GM20431 (cell line): ENCODE measurements around the gene KIF16B.
"Not testable (repeated sequence)": the region's sequence is repeated elsewhere in the genome, so short reads cannot be mapped to it uniquely, and the experiment has no call there.

Source experiments
- in situ Hi-C: fragments of 300-500 bp; cut with MseI, MboI; formaldehyde crosslinking; loops from one replicate; pipeline ENCODE4 v1.15.0; 2020; ENCODE audit warnings: low sequenced_read_pairs; ENCODE audit not compliant: unreplicated experiment

KIF16B gene

DNA sequence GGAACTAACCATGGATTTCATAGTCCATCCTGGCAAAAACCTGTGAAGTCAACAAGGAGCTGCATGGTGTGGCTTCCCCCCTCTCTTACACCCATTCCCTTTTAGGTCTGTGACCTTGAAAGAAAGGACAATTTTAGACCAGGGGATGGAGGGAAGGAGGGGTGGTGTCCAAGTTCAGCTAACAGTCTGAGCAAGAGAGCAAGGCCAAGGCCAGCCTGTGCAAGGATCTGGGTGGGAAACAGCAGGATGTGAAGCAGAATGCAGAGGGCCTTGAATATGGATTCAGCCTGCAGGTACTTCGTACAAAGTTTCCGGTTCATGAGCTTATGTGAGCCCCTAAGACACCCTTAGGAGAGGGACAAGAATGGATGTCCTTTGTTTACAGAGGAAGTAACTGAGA is 293.0 kb downstream of the KIF16B start:
- in situ Hi-C loops: no loop called here

DNA sequence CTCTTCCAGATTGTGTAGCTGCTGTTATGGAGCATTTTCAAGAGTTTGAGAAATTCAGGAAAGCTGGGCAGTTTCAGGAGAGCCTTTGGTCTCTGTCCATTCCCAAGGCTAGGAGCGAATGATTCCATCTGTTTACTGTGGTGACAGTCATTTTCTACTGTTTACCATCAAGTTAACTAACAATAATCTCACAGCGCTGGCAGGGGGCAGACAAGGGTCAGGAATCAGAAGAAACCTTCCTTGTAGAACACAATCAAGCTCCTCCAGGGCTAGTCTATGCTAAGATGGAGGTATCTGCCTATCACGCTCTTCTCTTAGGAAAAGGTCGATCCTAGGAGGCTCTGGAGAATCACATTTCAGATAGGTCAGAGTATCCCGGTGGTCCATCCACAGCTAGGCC is 293.9 kb downstream of the KIF16B start:
- in situ Hi-C loops: no loop called here

DNA sequence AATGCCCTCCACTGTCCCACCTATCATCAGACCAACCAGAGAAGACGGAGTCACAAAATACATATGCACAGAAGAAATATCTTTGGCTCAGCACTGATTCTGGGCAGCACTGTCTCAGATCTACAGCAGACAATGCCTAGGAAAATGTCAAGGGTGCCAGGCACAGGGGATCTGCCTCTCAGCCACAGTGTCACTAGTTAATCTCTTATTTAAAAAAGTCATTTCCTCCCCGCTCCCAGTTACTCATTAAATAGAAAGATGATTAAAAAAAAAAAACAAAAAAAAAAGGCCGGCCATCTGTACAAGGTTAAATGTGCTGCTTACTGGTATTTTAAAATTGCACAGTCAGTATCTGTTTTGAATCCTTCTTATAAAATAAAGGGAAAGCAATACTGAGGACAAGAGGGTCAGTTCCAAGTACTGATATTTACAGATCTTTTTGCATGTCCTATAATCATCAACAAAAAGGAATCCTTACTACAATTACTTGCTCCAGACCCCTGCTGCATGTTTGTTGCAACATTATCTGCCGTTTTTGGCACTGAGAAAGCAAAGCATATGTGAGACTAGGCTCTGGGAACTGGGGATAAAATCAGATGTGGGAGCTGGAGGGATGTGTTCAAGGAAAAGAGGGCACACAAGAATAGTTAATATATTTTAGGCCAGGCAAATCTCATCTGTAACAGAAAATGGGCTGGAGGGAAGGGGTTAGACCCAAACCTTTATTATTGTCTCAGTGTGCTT is 299.3 kb downstream of the KIF16B start:
- in situ Hi-C loops: no loop called here

DNA sequence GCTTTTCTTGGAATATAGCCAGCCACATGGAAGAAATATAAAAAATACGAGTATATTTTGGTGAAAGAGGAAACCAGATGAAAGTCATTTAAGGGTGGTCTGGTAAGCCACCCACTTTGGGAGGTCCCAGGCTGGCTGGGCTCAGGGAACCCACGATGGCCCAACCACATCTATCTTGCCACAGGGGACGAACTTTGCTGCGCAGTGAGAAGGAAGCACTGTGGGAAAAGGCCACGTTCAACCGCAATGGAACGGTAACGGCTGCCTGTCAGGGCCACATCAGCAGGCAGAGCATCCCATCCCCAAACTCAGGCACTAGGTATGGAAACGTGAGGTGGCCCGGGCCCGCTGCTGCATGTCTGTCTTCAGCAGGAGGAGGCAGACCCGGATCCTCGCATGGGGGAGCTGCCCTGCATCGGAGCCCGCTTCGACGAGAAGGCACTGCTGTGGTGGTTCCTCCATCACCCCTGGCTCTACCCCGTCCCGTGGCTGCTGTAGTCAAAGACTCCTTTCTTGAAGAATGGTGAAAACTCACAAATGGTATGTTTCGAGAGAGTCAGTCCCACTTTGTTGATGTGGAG is 300.4 kb downstream of the KIF16B start:
- in situ Hi-C loops: no loop called here

DNA sequence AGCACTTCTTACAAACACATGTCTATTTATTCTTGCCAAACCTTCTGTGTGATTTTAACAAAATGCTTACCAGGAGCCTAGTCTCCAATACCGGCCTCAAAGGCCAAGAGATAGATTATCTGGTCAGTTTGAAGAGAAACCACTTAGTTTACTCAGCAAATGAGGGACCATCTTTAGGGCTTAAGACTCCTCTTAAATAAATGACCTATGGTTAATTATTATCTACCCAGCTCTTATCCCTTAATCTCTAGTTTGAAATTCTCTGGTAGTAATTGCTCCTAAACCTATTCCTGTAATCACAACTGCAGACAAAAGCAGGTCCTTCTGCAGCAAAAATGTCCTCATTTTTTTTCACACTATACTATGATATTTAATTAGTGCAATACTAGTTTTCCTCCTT is 301.8 kb downstream of the KIF16B start:
- in situ Hi-C loops: no loop called here

DNA sequence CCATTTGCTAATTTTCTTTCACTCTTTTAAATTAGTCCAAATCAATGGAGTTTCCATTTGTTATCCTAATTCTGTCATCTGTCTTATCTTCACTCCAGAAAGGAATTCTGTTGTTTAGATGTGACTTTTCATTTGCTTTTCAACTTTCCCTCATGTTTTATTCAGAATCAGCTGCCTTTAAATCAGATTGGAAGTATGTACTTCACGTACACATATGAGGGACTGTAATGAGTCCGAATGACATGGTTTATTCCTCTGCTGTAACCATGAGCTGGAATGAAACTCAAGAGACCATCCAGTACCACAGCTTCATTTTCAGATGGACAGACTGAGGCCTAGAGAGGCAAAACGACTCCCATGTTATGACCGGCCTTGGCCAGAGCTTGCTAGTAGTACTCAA is 302.3 kb downstream of the KIF16B start:
- in situ Hi-C loops: no loop called here

DNA sequence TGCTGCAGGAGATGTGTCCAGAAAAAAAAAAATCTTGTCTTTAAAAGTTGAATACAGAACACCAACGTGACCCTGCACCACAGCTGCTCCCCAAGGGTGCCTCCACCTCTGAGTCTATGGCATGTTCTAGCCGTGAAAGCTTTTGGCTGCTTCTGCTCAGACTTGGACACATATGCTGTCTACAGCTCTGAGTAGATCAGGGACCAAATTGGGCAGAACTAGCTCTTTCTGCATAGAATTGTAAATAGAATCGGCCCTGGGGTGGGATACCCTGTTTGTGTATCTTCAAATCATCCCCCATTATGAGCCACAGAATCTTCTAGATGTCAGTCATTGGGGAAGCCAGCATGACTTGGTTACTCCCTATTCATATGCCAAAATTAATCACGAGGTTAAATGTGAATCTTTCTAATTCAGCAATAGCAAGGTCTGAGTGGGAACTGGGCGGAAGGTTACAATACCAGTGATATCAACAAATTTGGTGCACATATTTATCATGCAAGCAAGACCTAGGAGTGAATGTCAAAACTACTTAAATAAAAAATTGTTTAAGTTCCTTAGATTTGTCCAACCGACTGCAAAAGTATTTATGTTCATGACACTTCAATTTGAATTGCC is 302.8 kb downstream of the KIF16B start:
- in situ Hi-C loops: no loop called here

DNA sequence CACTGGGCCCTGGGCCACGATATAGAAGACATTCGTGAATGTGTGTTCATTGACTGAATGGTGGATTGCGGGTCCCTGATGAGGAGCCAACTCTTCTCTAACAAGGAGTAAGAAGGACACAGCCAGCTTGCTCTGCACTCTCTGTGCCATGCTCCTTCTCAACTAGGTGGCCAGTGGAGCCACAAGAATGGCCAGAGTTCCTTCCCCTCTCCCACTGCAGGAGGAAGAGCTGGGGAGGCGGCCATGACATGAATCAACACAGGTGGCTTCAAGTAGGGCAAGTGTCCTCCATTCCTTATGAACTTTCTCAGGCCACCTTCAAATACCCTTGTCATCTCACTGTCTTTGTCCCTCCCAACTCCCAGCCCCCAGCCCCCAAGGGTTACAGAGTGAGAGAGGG is 305.7 kb downstream of the KIF16B start:
- in situ Hi-C loops: no loop called here

DNA sequence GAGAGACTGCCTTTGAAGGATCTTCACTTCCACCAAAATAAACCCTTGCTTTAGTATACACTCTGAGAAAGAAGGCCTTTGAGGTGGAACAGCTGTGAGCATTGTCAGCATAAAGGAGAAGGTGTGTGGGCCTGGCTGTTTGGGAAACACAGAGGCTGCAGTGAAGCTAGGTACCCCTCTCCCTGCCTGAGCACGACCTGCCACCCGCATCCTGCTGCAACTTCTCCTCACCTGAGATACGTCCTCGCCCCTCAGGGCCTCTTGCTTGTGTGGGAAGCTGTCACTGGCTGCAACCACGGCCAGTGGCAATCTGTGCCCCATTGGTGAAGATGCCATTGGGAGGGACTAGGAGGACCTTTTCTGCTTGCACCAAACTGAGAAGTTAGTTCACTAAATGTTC is 307.9 kb downstream of the KIF16B start:
- in situ Hi-C loops: no loop called here

DNA sequence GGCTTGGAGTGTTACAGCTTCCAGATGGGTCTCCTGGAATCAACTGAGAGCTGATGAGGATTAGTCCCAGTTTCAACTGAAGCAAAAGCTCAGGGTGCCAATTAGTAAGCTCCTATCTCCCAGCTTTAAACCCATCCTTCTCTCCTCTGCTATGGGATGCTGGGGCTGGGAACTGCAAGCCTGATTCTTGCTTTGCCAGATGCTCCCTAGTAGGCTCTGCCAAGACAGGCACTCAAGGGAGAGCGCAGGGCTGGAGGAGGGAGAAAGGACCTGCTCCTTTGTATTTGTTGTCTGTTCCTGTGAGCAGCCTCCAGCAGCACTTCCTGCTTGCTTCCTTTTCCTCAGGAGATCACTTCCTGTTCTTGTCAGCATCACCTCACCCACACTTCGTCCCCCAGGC is 309.7 kb downstream of the KIF16B start:
- in situ Hi-C loops: no loop called here

DNA sequence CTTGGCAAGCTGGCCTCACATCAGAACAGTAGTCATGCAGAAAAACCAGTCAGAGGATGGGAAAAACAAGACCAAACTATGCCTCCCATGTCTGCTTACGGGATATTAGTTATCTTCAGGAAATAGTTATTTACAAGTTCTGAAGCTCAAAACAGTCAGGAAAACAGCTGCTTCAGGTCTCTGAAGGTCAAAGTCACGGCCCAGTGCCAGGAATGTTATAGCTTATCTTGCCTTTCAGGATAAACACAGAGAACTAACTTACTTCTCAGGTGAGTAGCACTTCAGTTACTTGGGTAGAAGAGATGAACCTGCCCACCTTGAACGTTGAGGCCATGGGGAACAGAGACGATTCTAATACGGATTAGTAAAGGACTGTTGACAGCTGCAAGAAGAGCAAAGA is 310.7 kb downstream of the KIF16B start:
- in situ Hi-C loops: no loop called here

DNA sequence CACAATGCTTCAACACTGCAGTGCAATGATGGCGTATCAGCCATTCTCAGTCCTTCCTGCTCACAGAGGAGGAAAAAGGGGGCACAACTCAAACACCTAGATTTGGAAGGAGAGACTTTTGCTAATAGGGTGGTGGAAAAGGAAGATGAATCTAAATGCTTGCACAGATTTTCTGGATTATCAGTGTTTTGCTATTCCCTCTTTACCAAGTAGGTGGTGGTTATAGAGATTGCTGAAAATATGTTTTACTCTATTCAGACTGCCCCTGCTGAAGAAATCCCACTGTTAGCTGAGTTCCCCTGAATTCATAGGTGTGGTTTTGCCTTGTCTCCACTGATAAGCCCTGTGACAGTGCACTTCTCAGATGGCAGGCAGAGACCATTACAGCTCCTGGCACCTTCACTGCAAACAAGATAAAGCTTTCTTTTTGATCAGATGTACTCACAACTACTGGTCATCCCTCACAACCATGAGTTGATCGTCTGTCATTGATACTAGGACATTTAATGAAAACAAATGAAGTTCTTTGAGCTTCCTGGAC is 311.4 kb downstream of the KIF16B start:
- in situ Hi-C loops: no loop called here

DNA sequence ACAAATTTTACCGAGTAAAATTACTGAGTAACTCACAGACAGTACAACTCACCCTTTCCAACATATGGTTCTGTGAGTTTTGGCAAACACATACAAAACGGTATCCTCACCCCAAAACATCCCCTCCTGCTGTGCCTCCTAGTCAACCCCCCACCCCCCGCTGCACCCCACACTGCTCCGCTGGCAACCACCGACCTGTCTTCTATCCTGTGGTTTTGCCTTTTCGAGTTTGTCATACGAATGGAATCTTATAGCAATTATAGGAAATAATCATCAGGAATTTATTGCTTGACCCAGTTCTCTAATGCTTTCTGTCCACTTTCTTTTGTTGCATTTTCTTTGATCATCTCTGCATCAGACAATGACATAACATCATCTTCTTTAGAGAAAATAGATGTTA is 312.3 kb downstream of the KIF16B start:
- in situ Hi-C loops: no loop called here

DNA sequence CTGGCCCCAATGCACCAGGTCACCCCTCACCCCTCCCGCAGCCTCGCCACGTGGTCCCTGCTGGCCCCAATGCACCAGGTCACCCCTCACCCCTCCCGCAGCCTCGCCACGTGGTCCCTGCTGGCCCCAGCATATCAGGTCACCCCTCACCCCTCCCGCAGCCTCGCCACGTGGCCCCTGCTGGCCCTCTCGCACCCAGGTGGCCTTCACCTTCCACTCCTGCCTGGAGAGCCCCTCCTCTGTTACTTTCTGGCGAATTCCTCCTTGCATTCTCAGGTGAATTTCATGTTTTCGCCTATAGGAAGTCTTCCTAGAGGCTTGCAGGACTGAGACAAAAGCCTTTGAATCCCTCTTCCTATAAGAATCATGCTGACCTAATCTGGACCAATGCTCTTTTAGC is 313.1 kb downstream of the KIF16B start:
- in situ Hi-C loops: not testable (repeated sequence)

DNA sequence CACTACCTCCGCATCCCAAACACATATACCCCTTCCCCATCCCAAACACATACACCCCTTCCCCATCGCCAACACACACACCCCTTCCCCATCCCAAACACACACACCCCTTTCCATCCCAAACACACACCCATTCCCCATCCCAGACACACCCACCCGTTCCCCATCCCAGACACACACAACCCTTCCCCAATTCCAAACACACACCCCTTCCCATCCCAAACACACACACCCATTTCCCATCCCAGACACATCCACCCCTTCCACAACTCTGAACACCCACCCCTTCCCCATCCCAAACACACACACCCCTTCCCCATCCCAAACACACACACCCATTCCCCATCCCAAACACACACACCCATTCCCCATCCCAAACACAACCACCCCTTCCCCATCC is 314.5 kb downstream of the KIF16B start:
- in situ Hi-C loops: no loop called here

DNA sequence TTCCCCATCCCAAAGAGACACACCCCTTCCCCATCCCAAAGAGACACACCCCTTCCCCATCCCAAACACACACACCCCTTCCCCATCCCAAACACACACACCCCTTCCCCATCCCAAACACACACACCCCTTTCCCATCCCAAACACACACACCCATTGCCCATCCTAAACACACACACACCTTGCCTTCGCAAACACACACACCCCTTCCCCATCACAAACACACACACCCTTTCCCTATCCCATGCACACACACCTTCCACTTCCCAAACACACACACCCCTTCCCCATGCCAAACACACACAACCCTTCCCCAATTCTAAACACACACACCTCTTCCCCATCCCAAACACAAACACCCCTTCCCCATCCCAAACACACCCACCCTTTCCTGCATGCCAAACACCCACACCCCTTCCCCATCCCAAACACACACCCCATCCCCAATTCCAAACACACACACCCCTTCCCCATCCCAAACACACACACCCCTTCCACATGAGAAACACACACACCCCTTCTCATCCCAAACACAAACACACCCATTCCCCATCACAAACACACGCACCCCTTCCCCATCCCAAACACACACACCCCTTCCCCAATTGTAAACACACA is 315.3 kb downstream of the KIF16B start:
- in situ Hi-C loops: no loop called here

DNA sequence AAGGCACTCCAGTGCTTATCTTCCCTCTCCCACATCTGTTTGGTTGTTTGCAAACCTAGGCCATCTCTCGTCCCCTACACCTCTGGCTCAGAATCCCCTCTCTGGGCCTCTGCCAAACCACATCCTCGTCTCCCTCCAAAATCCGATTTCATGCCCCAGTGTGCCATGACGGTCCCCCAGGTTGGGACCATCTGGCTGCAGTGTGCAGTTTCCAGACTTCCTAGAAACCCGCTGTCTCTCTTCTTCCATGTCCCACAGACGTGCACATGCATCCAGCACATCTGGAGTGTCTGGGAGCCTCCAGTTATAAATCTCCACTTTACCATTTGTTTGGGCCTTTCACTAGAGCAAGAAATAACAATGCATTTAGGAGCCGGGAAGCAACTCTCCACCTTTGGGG is 316.2 kb downstream of the KIF16B start:
- in situ Hi-C loops: no loop called here

DNA sequence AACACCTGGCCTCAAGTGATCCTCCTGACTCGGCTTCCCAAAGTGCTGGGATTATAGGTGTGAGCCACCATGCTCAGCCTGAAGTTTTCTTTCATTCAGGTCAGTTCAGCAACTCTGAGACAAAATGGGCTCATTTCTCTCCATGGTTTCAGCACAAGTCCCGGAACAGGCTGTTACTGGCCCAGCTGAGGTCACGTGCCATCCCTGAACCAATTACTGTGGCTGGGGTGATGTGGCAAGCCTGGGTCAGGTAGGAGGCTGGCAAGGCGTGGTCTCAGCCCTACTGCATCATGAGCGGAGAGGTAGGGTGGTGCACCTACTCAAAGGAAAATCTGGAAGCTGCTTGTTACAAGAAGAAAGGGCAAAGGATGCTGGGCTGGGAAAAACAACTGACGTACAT is 326.4 kb downstream of the KIF16B start:
- in situ Hi-C loops: no loop called here

DNA sequence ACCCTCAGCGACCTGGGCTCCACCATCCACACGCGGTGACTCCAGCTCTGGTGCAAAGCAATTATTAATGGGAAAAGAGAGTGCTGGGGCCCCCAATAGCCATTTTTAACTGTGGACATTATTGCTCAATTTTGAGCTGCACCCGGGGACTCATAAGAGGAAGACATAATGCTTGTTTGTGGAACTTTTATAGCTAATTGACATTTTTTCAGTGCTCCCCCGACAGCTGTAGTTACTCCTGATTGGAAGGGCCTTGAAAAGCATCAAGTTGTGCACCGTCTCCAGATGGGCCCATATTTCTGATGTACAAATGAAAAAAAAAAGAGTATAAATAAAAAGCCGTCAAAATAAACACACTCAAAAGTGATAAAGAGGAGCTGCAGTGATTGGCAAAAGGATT is 327.0 kb downstream of the KIF16B start:
- in situ Hi-C loops: no loop called here

DNA sequence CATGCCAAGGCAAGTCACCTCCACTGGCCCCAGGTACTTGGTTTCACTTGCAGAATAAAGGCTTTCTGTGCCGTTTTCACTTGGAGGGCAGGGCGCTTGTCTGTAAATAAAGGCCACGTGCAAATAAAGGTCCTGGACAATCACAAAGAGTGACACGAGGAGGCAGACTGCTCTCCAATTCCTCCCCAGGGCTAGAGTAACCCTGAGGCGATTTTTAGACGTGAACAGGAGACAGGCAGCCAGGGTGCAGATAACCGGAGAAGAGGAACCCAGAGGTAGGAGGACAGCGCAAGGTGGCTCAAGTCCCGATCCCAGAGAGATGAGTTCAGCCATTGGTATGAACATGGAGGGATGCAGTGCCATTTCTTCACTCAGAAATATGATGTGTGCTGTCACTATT is 327.4 kb downstream of the KIF16B start:
- in situ Hi-C loops: no loop called here

DNA sequence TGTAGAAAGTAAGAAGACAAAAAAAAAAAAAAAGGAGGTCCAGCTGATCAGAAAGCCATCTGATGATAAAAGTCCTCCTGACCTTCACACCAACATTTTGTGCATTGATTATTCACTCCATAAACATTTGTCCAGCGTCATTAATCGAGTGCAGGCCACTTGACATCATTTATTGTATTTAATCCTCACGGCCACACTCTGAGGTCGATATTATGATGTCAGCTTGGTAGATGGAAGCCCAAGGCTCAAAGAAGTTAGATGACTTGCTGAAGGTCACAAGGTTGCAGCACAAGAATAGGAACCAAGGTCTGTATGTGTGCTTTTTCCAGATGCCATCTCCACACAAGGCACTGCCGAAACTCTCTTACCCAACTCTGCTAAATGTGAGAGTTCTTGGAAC is 328.4 kb downstream of the KIF16B start:
- in situ Hi-C loops: no loop called here
